ENCODE results near the gene SEMA4B. TPM values are rescaled to one million over a fixed set of nuclear protein-coding genes. Genes with fewer than 3 reads are reported as not detected.

Gene SEMA4B
- total and polyA plus RNA-seq, 2 of the 8 experiments (the other 6 are each of a cell fraction or from before 2014, with no cell fraction given): 42.7 to 43.0 TPM

DNA sequence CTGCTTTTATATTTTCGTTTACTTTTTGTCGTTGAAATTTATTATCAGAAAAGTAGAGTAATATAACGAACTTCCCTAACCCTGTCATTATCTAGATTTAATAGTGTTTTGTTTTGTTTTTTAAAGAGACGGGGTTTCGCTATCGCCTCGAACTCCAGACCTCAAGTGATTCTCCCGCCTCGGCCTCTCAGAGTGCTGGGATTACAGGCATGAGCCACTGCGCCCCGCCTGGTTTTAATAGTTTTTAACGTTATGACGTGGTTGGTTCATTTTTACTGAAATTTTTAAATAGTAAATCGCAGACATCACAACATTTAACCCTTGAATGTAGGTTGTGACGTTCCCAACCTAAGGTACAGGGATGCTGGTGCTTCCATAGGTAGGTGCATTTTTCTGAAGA is 65.4 kb downstream of the SEMA4B start:
- Histone ChIP-seq H3K14ac (ENCODE audit: insufficient read length) (no peak overlapping the region), H3K36me3 (ENCODE audit: control insufficient read depth in 2 of 4, insufficient read depth in 4 of 4, low read length in 3 of 4) (peaks cover 0 to 29% (median 12%) of the 10 kb centered on the region in 4 experiments; a peak in 7 of 8 replicates), H2BK15ac (ENCODE audit: low read length) (no peak overlapping the region), H3K4me3 (ENCODE audit: extremely low read depth in 1 of 4, insufficient read depth in 2 of 4, low read depth in 3 of 4, low read length in 4 of 4) (peak overlapping the region; percentile 76 to 95 (median 87)), H4K5ac (ENCODE audit: insufficient read length, low read depth, low read length) (no peak overlapping the region), H3K4ac (replicated peaks; ENCODE audit: insufficient read length, low read depth, low read length) (no peak overlapping the region), H2BK5ac (ENCODE audit: low read depth, low read length) (no peak overlapping the region), H4K91ac (replicated peaks; ENCODE audit: insufficient read length, low read length) (no peak overlapping the region), H3K79me1 (ENCODE audit: low read depth, low read length) (peaks cover 6% of the 10 kb centered on the region), H3K79me2 (ENCODE audit: control insufficient read depth in 1 of 2, insufficient read depth in 2 of 2, low read length in 2 of 2) (peaks cover 12 to 58% of the 10 kb centered on the region in 2 experiments), H3K23me2 (ENCODE audit: low read depth, low read length) (peaks cover 10% of the 10 kb centered on the region), H3K23ac (ENCODE audit: insufficient read length) (no peak overlapping the region), H2AK5ac (ENCODE audit: low read depth, low read length) (no peak overlapping the region), H3K18ac (ENCODE audit: extremely low read depth, low read length) (no peak overlapping the region), H3K9me3 (ENCODE audit: insufficient read depth in 2 of 2, low read depth in 1 of 2, low read length in 1 of 2) (no peaks in the 10 kb centered on the region), H2BK120ac (replicated peaks; ENCODE audit: low read depth, low read length) (no peak overlapping the region), H4K8ac (ENCODE audit: extremely low read depth, insufficient read depth, low read length) (no peak overlapping the region), H3K27me3 (replicated peaks in 1 of 4; ENCODE audit: control insufficient read depth in 3 of 4, extremely low read depth in 1 of 4, insufficient read depth in 3 of 4, low read length in 3 of 4) (no peaks in the 10 kb centered on the region), H3K4me2 (ENCODE audit: insufficient read depth in 1 of 2, low read depth in 2 of 2, low read length in 2 of 2) (peak overlapping the region; percentile 74 to 94), H2AFZ (ENCODE audit: low read length) (no peak overlapping the region), H2BK12ac (ENCODE audit: low read depth, low read length) (no peak overlapping the region), H2BK20ac (ENCODE audit: low read length) (no peak overlapping the region), H4K20me1 (replicated peaks in 1 of 2; ENCODE audit: control insufficient read depth in 1 of 2, insufficient read depth in 2 of 2, low read length in 2 of 2) (peaks cover 1 to 10% of the 10 kb centered on the region in 2 experiments), H3K56ac (replicated peaks; ENCODE audit: insufficient read length, low read depth, low read length) (no peak overlapping the region), H3K9ac (replicated peaks in 1 of 4; ENCODE audit: extremely low read depth in 1 of 4, low read depth in 3 of 4, low read length in 3 of 4) (peak overlapping the region in 3 of 4 experiments; percentile 87 to 95 (median 92); a peak in 6 of 7 replicates), H3K4me1 (replicated peaks in 1 of 4; ENCODE audit: control insufficient read depth in 3 of 4, insufficient read depth in 4 of 4, low read length in 3 of 4) (peaks cover 0 to 15% (median 7%) of the 10 kb centered on the region in 4 experiments; a peak in 5 of 7 replicates), H3K27ac (ENCODE audit: low read depth, low read length) (no peak overlapping the region)
- ChIA-PET POLR2A (ENCODE audit: partially characterized antibody) (interaction anchor here (0.8 to 1.2 kb wide), 6 partner anchors 16 to 691 kb away, joined by 3 to 6 read pairs (median 4); partner anchors contain the start of gene TTLL13), CTCF (ENCODE audit: partially characterized antibody) (interaction anchor here (1.0 to 2.2 kb wide), 3 partner anchors 11 to 33 kb away, joined by 4 to 8 read pairs (median 4); partner anchors contain the start of genes CIB1 and GDPGP1)
- FAIRE-seq (no peak), DNase-seq (ENCODE audit: low read depth in 1 of 2, low spot score in 2 of 2) (no peak)
- 32% methylated on average over 15 of the region's 15 CpGs; no CpG with 5 or more reads in 1 of the 2 experiments for WGBS, 2 experiments (ENCODE audit: extremely low coverage in 1 of 2, insufficient coverage in 1 of 2, insufficient read length in 1 of 2, insufficient replicate concordance in 2 of 2, low coverage in 1 of 2, low lambda C conversion rate in 2 of 2, missing lambda C conversion rate in 1 of 2)
- TF ChIP-seq RAD21 (IDR thresholded peaks at IDR 0.05 in 1 of 2, conservative IDR thresholded peaks at IDR 0.05 in 1 of 2; ENCODE audit: low read depth in 2 of 2, low read length in 2 of 2) (no peak), NANOG (IDR thresholded peaks at IDR 0.05; ENCODE audit: insufficient read depth, low read depth, low read length, poor library complexity, severe bottlenecking) (no peak), SIX5 (IDR thresholded peaks at IDR 0.05; ENCODE audit: low read depth, low read length) (no peak), POLR2AphosphoS5 (IDR thresholded peaks at IDR 0.05; ENCODE audit: low read depth, low read length) (no peak), BCL11A (IDR thresholded peaks at IDR 0.05; ENCODE audit: low read depth in 2 of 2, low read length in 2 of 2) (no peak), ASH2L (IDR thresholded peaks at IDR 0.05; ENCODE audit: low read length) (no peak), SP1 (IDR thresholded peaks at IDR 0.05; ENCODE audit: low read depth, low read length) (no peak), RNF2 (IDR thresholded peaks at IDR 0.05; ENCODE audit: borderline replicate concordance, low read depth, low read length, missing control alignments, poor library complexity, severe bottlenecking) (no peak), TAF1 (IDR thresholded peaks at IDR 0.05; ENCODE audit: low read depth, low read length) (no peak), CREB1 (IDR thresholded peaks at IDR 0.05) (no peak), SIRT6 (IDR thresholded peaks at IDR 0.05; ENCODE audit: low read length) (no peak), GTF2F1 (IDR thresholded peaks at IDR 0.05; ENCODE audit: borderline replicate concordance, low read depth, low read length) (no peak), CEBPB (IDR thresholded peaks at IDR 0.05; ENCODE audit: low read depth, low read length) (no peak)
- TF ChIP-seq, protein P1, sequence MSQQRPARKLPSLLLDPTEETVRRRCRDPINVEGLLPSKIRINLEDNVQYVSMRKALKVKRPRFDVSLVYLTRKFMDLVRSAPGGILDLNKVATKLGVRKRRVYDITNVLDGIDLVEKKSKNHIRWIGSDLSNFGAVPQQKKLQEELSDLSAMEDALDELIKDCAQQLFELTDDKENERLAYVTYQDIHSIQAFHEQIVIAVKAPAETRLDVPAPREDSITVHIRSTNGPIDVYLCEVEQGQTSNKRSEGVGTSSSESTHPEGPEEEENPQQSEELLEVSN (IDR thresholded peaks at IDR 0.05): no peak
